ENCODE measurements around the gene SNUPN.
"Not testable (repeated sequence)": the region's sequence is repeated elsewhere in the genome, so short reads cannot be mapped to it uniquely, and the experiment has no call there.

Gene SNUPN

DNA sequence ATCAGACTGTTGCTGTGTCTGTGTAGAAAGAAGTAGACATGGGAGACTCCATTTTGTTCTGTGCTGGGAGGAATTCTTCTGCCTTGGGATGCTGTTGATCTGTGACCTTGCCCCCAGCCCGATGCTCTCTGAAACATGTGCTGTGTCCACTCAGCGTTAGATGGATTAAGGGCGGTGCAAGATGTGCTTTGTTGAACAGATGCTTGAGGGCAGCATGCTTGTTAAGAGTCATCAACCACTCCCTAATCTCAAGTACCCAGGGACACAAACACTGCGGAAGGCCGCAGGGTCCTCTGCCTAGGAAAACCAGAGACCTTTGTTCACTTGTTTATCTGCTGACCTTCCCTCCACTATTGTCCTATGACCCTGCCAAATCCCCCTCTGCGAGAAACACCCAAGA is 66.2 kb downstream of the SNUPN start:
- H3K4me3 ChIP-seq (ENCODE audit: low read length); H3K36me3 ChIP-seq (ENCODE audit: control insufficient read depth, insufficient read depth, low read length); H3K9me3 ChIP-seq (ENCODE audit: control insufficient read depth, low read length); H3K4me1 ChIP-seq (ENCODE audit: control insufficient read depth, insufficient read depth, low read length); H3K27me3 ChIP-seq (ENCODE audit: control insufficient read depth, insufficient read depth, low read length); H3K9ac ChIP-seq (ENCODE audit: low read length): not testable (repeated sequence)

DNA sequence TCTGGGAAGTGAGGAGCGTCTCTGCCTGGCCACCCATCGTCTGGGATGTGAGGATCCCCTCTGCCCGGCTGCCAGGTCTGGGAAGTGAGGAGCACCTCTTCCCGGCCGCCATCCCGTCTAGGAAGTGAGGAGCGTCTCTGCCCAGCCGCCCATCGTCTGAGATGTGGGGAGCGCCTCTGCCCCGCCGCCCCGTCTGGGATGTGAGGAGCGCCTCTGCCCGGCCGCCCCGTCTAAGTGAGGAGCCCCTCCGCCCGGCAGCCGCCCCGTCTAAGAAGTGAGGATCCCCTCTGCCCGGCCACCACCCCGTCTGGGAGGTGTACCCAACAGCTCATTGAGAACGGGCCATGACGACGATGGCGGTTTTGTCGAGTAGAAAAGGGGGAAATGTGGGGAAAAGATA is 66.6 kb downstream of the SNUPN start:
- not testable (repeated sequence) for H3K9ac ChIP-seq (ENCODE audit: low read length); H3K9me3 ChIP-seq (ENCODE audit: control insufficient read depth, low read length); H3K4me3 ChIP-seq (ENCODE audit: low read length); H3K27me3 ChIP-seq (ENCODE audit: control insufficient read depth, insufficient read depth, low read length); H3K36me3 ChIP-seq (ENCODE audit: control insufficient read depth, insufficient read depth, low read length); H3K4me1 ChIP-seq (ENCODE audit: control insufficient read depth, insufficient read depth, low read length)

DNA sequence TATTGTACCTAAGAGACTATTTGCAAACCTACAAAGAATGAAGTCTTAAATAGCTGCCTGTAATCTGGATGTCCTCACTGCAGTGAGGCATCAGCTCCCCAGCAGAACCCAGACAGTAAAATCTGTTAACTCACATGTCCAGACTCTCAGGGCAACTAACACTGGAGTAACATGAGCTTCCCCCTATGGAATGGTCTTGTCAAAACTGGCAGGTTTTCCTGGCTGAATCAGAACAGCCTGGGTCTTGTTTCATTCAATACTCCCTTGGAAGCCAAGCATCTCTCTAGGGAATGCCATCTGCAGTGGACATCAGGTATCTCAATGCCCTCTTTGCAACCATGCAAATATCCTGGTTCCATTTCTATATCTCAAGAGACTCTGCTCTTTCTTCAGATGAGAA is 70.8 kb downstream of the SNUPN start:
- no peaks in the 10 kb centered on the region for H3K4me1 ChIP-seq (ENCODE audit: control insufficient read depth, insufficient read depth, low read length)
- no peak overlapping the region for H3K9ac ChIP-seq (ENCODE audit: low read length)
- no peak overlapping the region for H3K4me3 ChIP-seq (ENCODE audit: low read length)
- H3K27me3 ChIP-seq (ENCODE audit: control insufficient read depth, insufficient read depth, low read length) = no peaks in the 10 kb centered on the region
- H3K36me3 ChIP-seq (ENCODE audit: control insufficient read depth, insufficient read depth, low read length) = no peaks in the 10 kb centered on the region
- no peaks in the 10 kb centered on the region for H3K9me3 ChIP-seq (ENCODE audit: control insufficient read depth, low read length)

DNA sequence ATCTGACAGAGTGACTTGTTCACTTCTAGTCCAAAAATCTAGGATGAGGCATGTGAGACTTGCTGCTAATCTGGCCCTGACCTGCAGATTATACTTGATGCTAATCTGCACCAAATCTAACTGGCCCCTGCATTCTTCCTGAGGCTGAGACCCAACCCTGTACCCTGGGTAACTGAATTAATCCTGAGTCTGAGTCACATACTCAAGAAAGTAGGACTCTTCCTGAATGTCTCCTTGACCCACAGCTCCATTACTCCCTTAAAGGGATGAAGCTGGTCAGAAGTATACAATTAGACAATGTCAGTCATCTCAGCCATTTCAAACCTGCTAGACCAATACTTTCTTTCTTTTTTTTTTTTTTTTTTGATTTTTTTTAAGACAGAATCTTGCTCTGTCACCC is 71.9 kb downstream of the SNUPN start:
- H3K27me3 ChIP-seq (ENCODE audit: control insufficient read depth, insufficient read depth, low read length) = no peaks in the 10 kb centered on the region
- H3K9ac ChIP-seq (ENCODE audit: low read length) = no peak overlapping the region
- H3K4me1 ChIP-seq (ENCODE audit: control insufficient read depth, insufficient read depth, low read length) = no peaks in the 10 kb centered on the region
- no peaks in the 10 kb centered on the region for H3K36me3 ChIP-seq (ENCODE audit: control insufficient read depth, insufficient read depth, low read length)
- H3K9me3 ChIP-seq (ENCODE audit: control insufficient read depth, low read length) = no peaks in the 10 kb centered on the region
- no peak overlapping the region for H3K4me3 ChIP-seq (ENCODE audit: low read length)

DNA sequence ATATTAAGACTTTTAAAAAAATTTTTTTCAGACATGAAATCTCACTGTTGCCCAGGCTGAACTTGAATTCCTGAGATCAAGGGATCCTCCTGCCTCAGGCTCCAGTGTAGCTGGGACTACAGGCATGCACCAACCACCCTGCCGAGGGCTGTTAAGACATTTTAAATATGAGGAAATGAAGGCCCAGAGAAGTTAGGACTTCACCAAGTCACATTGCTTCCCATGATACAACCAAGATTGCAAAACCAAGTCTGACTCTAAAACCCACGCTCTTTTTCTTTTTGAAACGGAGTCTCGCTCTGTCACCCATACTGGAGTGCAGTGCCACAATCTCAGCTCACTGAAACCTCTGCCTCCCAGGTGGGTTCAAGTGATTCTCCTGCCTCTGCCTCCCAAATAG is 74.4 kb downstream of the SNUPN start:
- no peaks in the 10 kb centered on the region for H3K4me1 ChIP-seq (ENCODE audit: control insufficient read depth, insufficient read depth, low read length)
- no peaks in the 10 kb centered on the region for H3K27me3 ChIP-seq (ENCODE audit: control insufficient read depth, insufficient read depth, low read length)
- no peak overlapping the region for H3K9ac ChIP-seq (ENCODE audit: low read length)
- H3K9me3 ChIP-seq (ENCODE audit: control insufficient read depth, low read length) = no peaks in the 10 kb centered on the region
- no peaks in the 10 kb centered on the region for H3K36me3 ChIP-seq (ENCODE audit: control insufficient read depth, insufficient read depth, low read length)
- no peak overlapping the region for H3K4me3 ChIP-seq (ENCODE audit: low read length)
